Subcutaneous abdominal adipose tissue (tissue), 5 donors: ENCODE data around the gene RSAD1.

Experiments used
- H3K27ac ChIP-seq: one replicate; pipeline ENCODE4 v1.7.0; 2013; ENCODE audit warnings: low read depth, mild to moderate bottlenecking, inconsistent platforms, low read length, moderate library complexity
- H3K27me3 ChIP-seq, 5 donors: one replicate each; pipeline ENCODE4 v1.7.0; 2013; ENCODE audit warnings: low read length in 5 of 5, inconsistent platforms in 1 of 5; ENCODE audit not compliant: control insufficient read depth in 5 of 5, insufficient read depth in 4 of 5
- H3K36me3 ChIP-seq, 5 donors: one replicate each; pipeline ENCODE4 v1.7.0; 2013; ENCODE audit warnings: low read length in 5 of 5; ENCODE audit not compliant: control insufficient read depth in 5 of 5, insufficient read depth in 5 of 5
- H3K4me1 ChIP-seq, 5 donors: one replicate each; pipeline ENCODE4 v1.7.0; 2013; ENCODE audit warnings: low read length in 5 of 5, mild to moderate bottlenecking in 3 of 5, moderate library complexity in 1 of 5; ENCODE audit not compliant: control insufficient read depth in 5 of 5, insufficient read depth in 5 of 5
- H3K4me3 ChIP-seq, 5 donors: one replicate each; pipeline ENCODE4 v1.7.0; 2013; ENCODE audit warnings: low read length in 5 of 5, low read depth in 1 of 5
- H3K9ac ChIP-seq, 5 donors: one replicate each; pipeline ENCODE4 v1.7.0; 2013; ENCODE audit warnings: low read length in 5 of 5, mild to moderate bottlenecking in 4 of 5, moderate library complexity in 3 of 5
- H3K9me3 ChIP-seq, 5 donors: one replicate each; pipeline ENCODE4 v1.7.0; 2013; ENCODE audit warnings: low read length in 5 of 5; ENCODE audit not compliant: control insufficient read depth in 5 of 5
- donor health status: healthy.
- donor health status: healthy.
- donor health status: healthy.
- donor health status: healthy.
- donor health status: healthy.

RSAD1 gene

GRCh38 chr17:50458270-50458669, 20.4 kb upstream of the RSAD1 start:
- Histone ChIP-seq H3K4me3 (no peak overlapping the region), H3K36me3 (peaks cover 0 to 34% (median 15%) of the 10 kb centered on the region in 5 donors), H3K9me3 (no peaks in the 10 kb centered on the region), H3K9ac (no peak overlapping the region), H3K27me3 (no peaks in the 10 kb centered on the region), H3K4me1 (peaks cover 0 to 18% (median 16%) of the 10 kb centered on the region in 5 donors), H3K27ac (no peak overlapping the region)

- Histone ChIP-seq H3K36me3 (peaks cover 0 to 37% (median 19%) of the 10 kb centered on the region in 5 donors), H3K27me3 (no peaks in the 10 kb centered on the region), H3K4me3 (no peak overlapping the region), H3K9me3 (no peaks in the 10 kb centered on the region), H3K9ac (no peak overlapping the region), H3K27ac (no peak overlapping the region), H3K4me1 (peaks cover 0 to 18% (median 16%) of the 10 kb centered on the region in 5 donors)
Measured at GRCh38 chr17:50458701-50459676, 19.7 kb upstream of the RSAD1 start.

GRCh38 chr17:50459756-50460155, 18.9 kb upstream of the RSAD1 start:
- peaks cover 0 to 18% (median 16%) of the 10 kb centered on the region in 5 donors for H3K4me1 ChIP-seq
- no peak overlapping the region for H3K27ac ChIP-seq
- H3K9me3 ChIP-seq = no peaks in the 10 kb centered on the region
- H3K36me3 ChIP-seq = peaks cover 0 to 43% (median 25%) of the 10 kb centered on the region in 5 donors
- H3K27me3 ChIP-seq = no peaks in the 10 kb centered on the region
- no peak overlapping the region for H3K4me3 ChIP-seq
- no peak overlapping the region for H3K9ac ChIP-seq

- Histone ChIP-seq H3K9me3 (no peaks in the 10 kb centered on the region), H3K4me3 (no peak overlapping the region), H3K9ac (no peak overlapping the region), H3K36me3 (peaks cover 0 to 42% (median 28%) of the 10 kb centered on the region in 5 donors), H3K4me1 (peaks cover 0 to 18% (median 16%) of the 10 kb centered on the region in 5 donors), H3K27me3 (no peaks in the 10 kb centered on the region), H3K27ac (no peak overlapping the region)
Measured at GRCh38 chr17:50460831-50461526, 17.7 kb upstream of the RSAD1 start.

GRCh38 chr17:50461550-50462132, 17.0 kb upstream of the RSAD1 start:
- Histone ChIP-seq H3K4me3 (no peak overlapping the region), H3K36me3 (peaks cover 0 to 47% (median 29%) of the 10 kb centered on the region in 5 donors), H3K4me1 (peaks cover 0 to 18% (median 16%) of the 10 kb centered on the region in 5 donors), H3K9me3 (no peaks in the 10 kb centered on the region), H3K27me3 (peaks cover 0 to under 1% (median 0%) of the 10 kb centered on the region in 5 donors), H3K9ac (no peak overlapping the region), H3K27ac (no peak overlapping the region)

- Histone ChIP-seq H3K4me3 (no peak overlapping the region), H3K9ac (no peak overlapping the region), H3K36me3 (peaks cover 0 to 47% (median 29%) of the 10 kb centered on the region in 5 donors), H3K27me3 (peaks cover 0 to 7% (median 0%) of the 10 kb centered on the region in 5 donors), H3K27ac (no peak overlapping the region), H3K9me3 (no peaks in the 10 kb centered on the region), H3K4me1 (peaks cover 0 to 18% (median 16%) of the 10 kb centered on the region in 5 donors)
Measured at GRCh38 chr17:50462446-50462845, 16.2 kb upstream of the RSAD1 start.

- Histone ChIP-seq H3K4me1 (peaks cover 0 to 23% (median 21%) of the 10 kb centered on the region in 5 donors), H3K4me3 (no peak overlapping the region), H3K27ac (no peak overlapping the region), H3K27me3 (peaks cover 6 to 20% (median 10%) of the 10 kb centered on the region in 5 donors), H3K9ac (no peak overlapping the region), H3K36me3 (peaks cover 0 to 47% (median 29%) of the 10 kb centered on the region in 5 donors), H3K9me3 (no peaks in the 10 kb centered on the region)
Measured at GRCh38 chr17:50464121-50464520, 14.5 kb upstream of the RSAD1 start.

- Histone ChIP-seq H3K4me3 (no peak overlapping the region), H3K36me3 (peaks cover 0 to 47% (median 29%) of the 10 kb centered on the region in 5 donors), H3K27ac (no peak overlapping the region), H3K4me1 (peaks cover 0 to 20% (median 15%) of the 10 kb centered on the region in 5 donors), H3K9me3 (no peaks in the 10 kb centered on the region), H3K9ac (no peak overlapping the region), H3K27me3 (peaks cover 6 to 20% (median 10%) of the 10 kb centered on the region in 5 donors)
Measured at GRCh38 chr17:50464736-50465135, 13.9 kb upstream of the RSAD1 start.

- Histone ChIP-seq H3K4me1 (peaks cover 0 to 15% (median 13%) of the 10 kb centered on the region in 5 donors), H3K27ac (no peak overlapping the region), H3K36me3 (peaks cover 0 to 47% (median 29%) of the 10 kb centered on the region in 5 donors), H3K4me3 (no peak overlapping the region), H3K9me3 (no peaks in the 10 kb centered on the region), H3K27me3 (peaks cover 6 to 20% (median 10%) of the 10 kb centered on the region in 5 donors), H3K9ac (no peak overlapping the region)
Measured at GRCh38 chr17:50465171-50465570, 13.5 kb upstream of the RSAD1 start.
